GM21825 (cell line): Measurements from ENCODE around the gene RNF39.
A peak's percentile ranks its signal among the peaks of the same experiment; 100 is the strongest.

ENCODE experiments used
- ATAC-seq: cut with Tn5 transposase; IDR thresholded peaks from one replicate; pipeline ENCODE4 v1.9.1; 2021; ENCODE audit warnings: mild to moderate bottlenecking, moderate library complexity; ENCODE audit not compliant: unreplicated experiment

RNF39 gene

GRCh38 chr6:30097902-30098768, 22.6 kb upstream of the RNF39 start:
- no peak for ATAC-seq

- ATAC-seq: no peak
Observed at GRCh38 chr6:30096829-30097228, 21.3 kb upstream of the RNF39 start.

GRCh38 chr6:30093951-30094661, 18.5 kb upstream of the RNF39 start:
- no peak for ATAC-seq

- no peak for ATAC-seq
Observed at GRCh38 chr6:30092852-30093543, 17.4 kb upstream of the RNF39 start.

GRCh38 chr6:30091577-30092381, 16.2 kb upstream of the RNF39 start:
- no peak for ATAC-seq

GRCh38 chr6:30087876-30088275, 12.3 kb upstream of the RNF39 start:
- no peak for ATAC-seq

- no peak for ATAC-seq
Observed at GRCh38 chr6:30077218-30077617, 1.6 kb upstream of the RNF39 start.

GRCh38 chr6:30075790-30076732, 492 bp upstream of the RNF39 start:
- no peak for ATAC-seq

GRCh38 chr6:30074331-30075093, 1.1 kb downstream of the RNF39 start:
- no peak for ATAC-seq

GRCh38 chr6:30073489-30074235, 1.9 kb downstream of the RNF39 start:
- no peak for ATAC-seq

GRCh38 chr6:30071858-30072257, 3.7 kb downstream of the RNF39 start:
- no peak for ATAC-seq

GRCh38 chr6:30071081-30071818, 4.3 kb downstream of the RNF39 start:
- ATAC-seq: no peak

GRCh38 chr6:30067460-30068139, 8.0 kb downstream of the RNF39 start:
- no peak for ATAC-seq

- ATAC-seq: peak; percentile 93
Observed at GRCh38 chr6:30066577-30067459, 8.8 kb downstream of the RNF39 start, which contains the start of gene PPP1R11. PPP1R11 (plus strand) TSS chr6:30067198; CDS start chr6:30067411, 213 bp downstream.

GRCh38 chr6:30066082-30066481, 9.5 kb downstream of the RNF39 start:
- no peak for ATAC-seq

GRCh38 chr6:30063315-30063714, 12.3 kb downstream of the RNF39 start:
- ATAC-seq: no peak
